Nephron progenitor cell (in vitro differentiated cells): Measurements from ENCODE around the gene EBF3.

Experiments used
- DNase-seq: peaks from one replicate; pipeline ENCODE4 v3.0.0; 2021
- H3K27ac Mint-ChIP-seq: 2 replicates; pipeline ENCODE4 v1.8.0; 2021; ENCODE audit warnings: mild to moderate bottlenecking, moderate library complexity, mixed read lengths
- H3K27me3 Mint-ChIP-seq: 2 replicates; pipeline ENCODE4 v1.8.0; 2021; ENCODE audit warnings: mild to moderate bottlenecking, low read depth, mixed read lengths; ENCODE audit not compliant: poor library complexity
- H3K36me3 Mint-ChIP-seq: 2 replicates; pipeline ENCODE4 v1.8.0; 2021; ENCODE audit warnings: low read depth, mixed read lengths
- H3K4me1 Mint-ChIP-seq: 2 replicates; pipeline ENCODE4 v1.8.0; 2021; ENCODE audit warnings: mixed read lengths
- H3K4me3 Mint-ChIP-seq: 2 replicates; pipeline ENCODE4 v1.8.0; 2021; ENCODE audit warnings: mild to moderate bottlenecking, moderate library complexity, mixed read lengths
- H3K9me3 Mint-ChIP-seq: 2 replicates; pipeline ENCODE4 v1.8.0; 2021; ENCODE audit warnings: mild to moderate bottlenecking, moderate library complexity, mixed read lengths
- CTCF ChIP-seq: fragments of 200-600 bp; sonication (generic); IDR thresholded peaks from 2 replicates; pipeline ENCODE4 v1.5.0; 2021; ENCODE audit warnings: antibody characterized with exemption

Gene EBF3

GRCh38 chr10:129940617-129941198 is 23.4 kb downstream of the EBF3 start:
- H3K27ac Mint-ChIP-seq = peak overlapping the region; percentile 36
- DNase-seq = no peak
- no peak for TF ChIP-seq CTCF
- H3K36me3 Mint-ChIP-seq = peaks cover 23% of the 10 kb centered on the region
- H3K4me3 Mint-ChIP-seq = peak overlapping the region; percentile 15
- H3K9me3 Mint-ChIP-seq = peaks cover 4% of the 10 kb centered on the region
- H3K4me1 Mint-ChIP-seq = peaks cover 62% of the 10 kb centered on the region
- peaks cover 4% of the 10 kb centered on the region for H3K27me3 Mint-ChIP-seq

GRCh38 chr10:129939416-129940275 is 24.4 kb downstream of the EBF3 start:
- Mint-ChIP-seq H3K9me3 (no peaks in the 10 kb centered on the region), H3K27ac (no peak overlapping the region), H3K27me3 (peaks cover 4% of the 10 kb centered on the region), H3K4me3 (no peak overlapping the region), H3K4me1 (peaks cover 55% of the 10 kb centered on the region), H3K36me3 (peaks cover 13% of the 10 kb centered on the region)
- TF ChIP-seq CTCF = no peak
- no peak for DNase-seq

GRCh38 chr10:129938460-129938859 is 25.6 kb downstream of the EBF3 start:
- TF ChIP-seq CTCF = no peak
- no peak overlapping the region for H3K27ac Mint-ChIP-seq
- H3K36me3 Mint-ChIP-seq = peaks cover 12% of the 10 kb centered on the region
- no peak for DNase-seq
- H3K4me1 Mint-ChIP-seq = peaks cover 54% of the 10 kb centered on the region
- H3K4me3 Mint-ChIP-seq = no peak overlapping the region
- no peaks in the 10 kb centered on the region for H3K9me3 Mint-ChIP-seq
- peaks cover 8% of the 10 kb centered on the region for H3K27me3 Mint-ChIP-seq

DNA sequence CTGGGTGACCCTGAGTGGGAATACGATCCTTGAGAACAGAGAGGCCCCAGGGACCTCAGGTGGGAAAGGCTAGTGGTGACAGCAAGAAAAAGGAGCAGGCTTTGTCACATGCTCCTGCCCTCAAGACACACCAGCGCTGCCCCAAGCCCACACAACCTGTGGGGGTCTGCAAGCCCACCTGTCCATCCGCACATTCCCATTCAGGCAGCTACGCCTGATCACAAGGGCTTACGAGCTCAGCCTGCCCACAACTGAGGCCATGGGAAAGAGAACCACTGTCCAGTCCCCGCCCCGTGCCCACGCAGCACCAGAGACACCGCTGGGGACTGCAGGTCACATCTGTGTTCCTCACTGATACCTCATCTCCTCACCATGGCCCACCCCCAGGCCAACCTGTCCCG is 26.7 kb downstream of the EBF3 start:
- no peak for TF ChIP-seq CTCF
- Mint-ChIP-seq H3K36me3 (peaks cover 12% of the 10 kb centered on the region), H3K4me3 (no peak overlapping the region), H3K27ac (no peak overlapping the region), H3K4me1 (peaks cover 43% of the 10 kb centered on the region), H3K9me3 (no peaks in the 10 kb centered on the region), H3K27me3 (peaks cover 8% of the 10 kb centered on the region)
- no peak for DNase-seq

- no peak overlapping the region for H3K27ac Mint-ChIP-seq
- TF ChIP-seq CTCF = no peak
- no peak overlapping the region for H3K4me3 Mint-ChIP-seq
- no peak for DNase-seq
- H3K9me3 Mint-ChIP-seq = no peaks in the 10 kb centered on the region
- H3K4me1 Mint-ChIP-seq = peaks cover 38% of the 10 kb centered on the region
- H3K36me3 Mint-ChIP-seq = peaks cover 12% of the 10 kb centered on the region
- H3K27me3 Mint-ChIP-seq = peaks cover 8% of the 10 kb centered on the region
These were observed 27.2 kb downstream of the EBF3 start for GRCh38 chr10:129936923-129937300.
